Parathyroid adenoma (tissue), 2 donors: ENCODE results near the gene HECTD3.

Experiments used
- H2AFZ ChIP-seq: fragments of 300-600 bp; sonication (generic); one replicate; pipeline ENCODE4 v1.7.0; 2017; ENCODE audit warnings: antibody characterized with exemption, mild to moderate bottlenecking
- H3K27ac ChIP-seq: fragments of 300-600 bp; sonication (generic); one replicate; pipeline ENCODE4 v1.7.0; 2017
- H3K27me3 ChIP-seq: fragments of 300-600 bp; sonication (generic); one replicate; pipeline ENCODE4 v1.7.0; 2017; ENCODE audit warnings: low read length; ENCODE audit not compliant: control insufficient read depth, insufficient read depth
- H3K36me3 ChIP-seq: fragments of 300-600 bp; sonication (generic); one replicate; pipeline ENCODE4 v1.7.0; 2017; ENCODE audit warnings: low read length; ENCODE audit not compliant: control insufficient read depth, insufficient read depth
- H3K4me1 ChIP-seq: fragments of 300-600 bp; sonication (generic); one replicate; pipeline ENCODE4 v1.7.0; 2017; ENCODE audit warnings: control low read depth
- H3K4me2 ChIP-seq: fragments of 300-600 bp; sonication (generic); one replicate; pipeline ENCODE4 v1.7.0; 2017; ENCODE audit warnings: low read length
- H3K4me3 ChIP-seq: fragments of 300-600 bp; sonication (generic); one replicate; pipeline ENCODE4 v1.7.0; 2017; ENCODE audit warnings: low read depth, low read length
- H3K79me2 ChIP-seq: fragments of 300-600 bp; sonication (generic); one replicate; pipeline ENCODE4 v1.7.0; 2017; ENCODE audit warnings: control low read depth
- H3K9ac ChIP-seq: fragments of 300-600 bp; sonication (generic); one replicate; pipeline ENCODE4 v1.7.0; 2017; ENCODE audit warnings: mild to moderate bottlenecking
- H3K9me3 ChIP-seq: fragments of 300-600 bp; sonication (generic); one replicate; pipeline ENCODE4 v1.7.0; 2017; ENCODE audit warnings: low read length; ENCODE audit not compliant: control insufficient read depth
- TF ChIP-seq, protein P1 (sequence below): fragments of 300-600 bp; sonication (generic); IDR thresholded peaks from one replicate; pipeline ENCODE4 v1.7.0; 2017; ENCODE audit warnings: antibody characterized with exemption, mild to moderate bottlenecking
- donor health status: primary hyperparathyroidism.

Gene HECTD3

DNA sequence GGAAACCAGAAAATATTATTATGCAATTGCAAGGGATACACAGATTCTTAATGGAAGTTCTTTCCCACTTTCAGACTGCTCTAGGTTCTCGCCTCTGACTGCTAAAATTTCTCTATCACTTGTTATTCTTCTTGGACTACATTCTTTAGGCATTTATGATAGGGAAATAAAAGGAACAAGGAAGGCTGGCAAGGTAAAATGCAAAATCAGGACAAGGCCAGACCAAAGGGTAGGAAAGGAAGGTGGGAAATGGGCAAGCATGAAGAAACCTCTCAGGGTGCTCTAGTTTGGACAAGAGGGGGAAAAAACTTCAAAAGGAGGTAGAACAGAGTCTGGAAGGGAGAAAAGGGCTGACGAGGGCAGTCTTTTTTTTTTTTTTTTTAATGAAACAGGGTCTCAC lies 27.1 kb upstream of the HECTD3 start:
- no peak overlapping the region for H3K4me2 ChIP-seq
- no peak overlapping the region for H3K9ac ChIP-seq
- H2AFZ ChIP-seq: no peak overlapping the region
- H3K4me3 ChIP-seq: no peak overlapping the region
- no peaks in the 10 kb centered on the region for H3K36me3 ChIP-seq
- TF ChIP-seq, protein P1, sequence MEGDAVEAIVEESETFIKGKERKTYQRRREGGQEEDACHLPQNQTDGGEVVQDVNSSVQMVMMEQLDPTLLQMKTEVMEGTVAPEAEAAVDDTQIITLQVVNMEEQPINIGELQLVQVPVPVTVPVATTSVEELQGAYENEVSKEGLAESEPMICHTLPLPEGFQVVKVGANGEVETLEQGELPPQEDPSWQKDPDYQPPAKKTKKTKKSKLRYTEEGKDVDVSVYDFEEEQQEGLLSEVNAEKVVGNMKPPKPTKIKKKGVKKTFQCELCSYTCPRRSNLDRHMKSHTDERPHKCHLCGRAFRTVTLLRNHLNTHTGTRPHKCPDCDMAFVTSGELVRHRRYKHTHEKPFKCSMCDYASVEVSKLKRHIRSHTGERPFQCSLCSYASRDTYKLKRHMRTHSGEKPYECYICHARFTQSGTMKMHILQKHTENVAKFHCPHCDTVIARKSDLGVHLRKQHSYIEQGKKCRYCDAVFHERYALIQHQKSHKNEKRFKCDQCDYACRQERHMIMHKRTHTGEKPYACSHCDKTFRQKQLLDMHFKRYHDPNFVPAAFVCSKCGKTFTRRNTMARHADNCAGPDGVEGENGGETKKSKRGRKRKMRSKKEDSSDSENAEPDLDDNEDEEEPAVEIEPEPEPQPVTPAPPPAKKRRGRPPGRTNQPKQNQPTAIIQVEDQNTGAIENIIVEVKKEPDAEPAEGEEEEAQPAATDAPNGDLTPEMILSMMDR: no peak
- H3K79me2 ChIP-seq: no peaks in the 10 kb centered on the region
- peaks cover 3% of the 10 kb centered on the region for H3K4me1 ChIP-seq
- no peaks in the 10 kb centered on the region for H3K27me3 ChIP-seq
- no peak overlapping the region for H3K27ac ChIP-seq
- H3K9me3 ChIP-seq: no peaks in the 10 kb centered on the region

DNA sequence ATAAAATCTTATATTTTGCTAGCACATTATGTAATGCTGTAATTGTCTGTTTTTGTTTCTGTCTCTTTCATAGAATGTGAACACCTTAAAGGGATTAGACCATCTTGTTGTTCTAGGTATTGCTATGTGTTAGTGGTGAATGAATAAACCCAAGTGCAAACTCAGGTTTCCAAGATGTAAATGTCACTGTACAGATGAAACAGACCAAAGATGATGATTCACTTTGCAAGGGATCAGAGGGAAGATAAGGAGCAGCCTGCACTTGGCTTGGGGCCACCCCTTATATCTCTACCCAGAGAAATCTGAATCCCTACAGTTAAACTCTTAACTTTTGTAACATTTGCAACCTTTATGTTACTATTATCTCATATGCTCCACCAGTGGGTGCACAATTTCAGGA lies 26.3 kb upstream of the HECTD3 start:
- Histone ChIP-seq H3K4me1 (peaks cover 3% of the 10 kb centered on the region), H3K27ac (no peak overlapping the region), H2AFZ (no peak overlapping the region), H3K9ac (no peak overlapping the region), H3K27me3 (no peaks in the 10 kb centered on the region), H3K4me3 (no peak overlapping the region), H3K79me2 (no peaks in the 10 kb centered on the region), H3K36me3 (no peaks in the 10 kb centered on the region), H3K4me2 (no peak overlapping the region), H3K9me3 (no peaks in the 10 kb centered on the region)
- TF ChIP-seq, protein P1: no peak

DNA sequence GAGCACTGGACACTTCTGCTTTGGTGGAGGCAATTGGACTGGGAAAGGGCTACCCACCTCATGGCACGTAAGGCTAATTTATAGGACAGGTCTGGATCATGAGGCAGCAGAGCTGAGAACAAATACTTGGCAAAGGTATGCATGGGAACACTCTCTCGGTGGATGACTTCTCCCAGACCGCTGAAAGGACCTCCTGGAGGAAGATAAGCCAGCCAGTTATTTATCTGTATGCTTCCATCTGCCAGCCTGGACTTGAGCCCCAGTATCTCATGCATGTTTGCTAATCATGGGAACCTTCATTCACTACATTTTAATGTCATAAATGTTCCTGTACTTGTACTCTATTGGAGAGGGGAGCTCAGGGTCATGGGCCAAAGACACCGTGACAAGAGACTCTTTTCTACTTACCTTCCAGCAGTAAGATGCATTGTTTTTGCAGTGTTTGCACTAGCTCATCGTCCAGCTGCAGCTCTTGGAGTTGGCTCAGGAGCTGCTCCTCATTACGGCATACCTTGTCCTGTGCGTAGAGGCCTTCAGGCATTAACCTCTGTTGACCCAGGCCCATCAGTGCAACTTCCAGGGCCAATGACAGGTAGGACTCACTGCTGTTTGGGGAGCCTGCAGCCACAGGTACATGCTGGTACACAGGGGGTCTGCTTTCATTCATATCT lies 24.6 kb upstream of the HECTD3 start:
- TF ChIP-seq, protein P1: no peak
- Histone ChIP-seq H3K27ac (no peak overlapping the region), H3K4me1 (peaks cover 3% of the 10 kb centered on the region), H3K9me3 (no peaks in the 10 kb centered on the region), H3K9ac (no peak overlapping the region), H3K79me2 (no peaks in the 10 kb centered on the region), H3K27me3 (no peaks in the 10 kb centered on the region), H3K36me3 (no peaks in the 10 kb centered on the region), H2AFZ (no peak overlapping the region), H3K4me2 (no peak overlapping the region), H3K4me3 (no peak overlapping the region)

DNA sequence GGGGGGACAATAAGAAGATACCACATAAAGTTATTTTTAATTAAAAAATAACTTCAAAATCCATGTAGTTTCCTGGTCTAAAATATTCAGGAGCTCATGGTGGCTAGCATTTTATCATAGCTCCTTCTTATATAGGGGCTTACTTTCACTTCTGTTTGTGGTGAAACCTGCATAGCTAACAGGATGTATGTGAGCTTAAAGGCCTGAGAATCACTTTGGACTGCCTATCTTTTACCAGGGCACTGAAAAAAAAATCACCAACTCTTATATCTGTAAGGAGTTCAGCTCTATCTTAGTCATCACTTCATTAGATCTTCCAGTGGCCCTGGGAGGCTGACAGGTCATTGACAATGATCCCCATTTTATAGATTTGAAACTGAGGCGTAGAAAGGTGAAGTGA lies 22.2 kb upstream of the HECTD3 start:
- Histone ChIP-seq H3K27ac (no peak overlapping the region), H3K9me3 (no peaks in the 10 kb centered on the region), H3K27me3 (no peaks in the 10 kb centered on the region), H2AFZ (no peak overlapping the region), H3K36me3 (no peaks in the 10 kb centered on the region), H3K79me2 (no peaks in the 10 kb centered on the region), H3K4me3 (no peak overlapping the region), H3K4me1 (peaks cover 3% of the 10 kb centered on the region), H3K9ac (no peak overlapping the region), H3K4me2 (peak overlapping the region; percentile 37)
- TF ChIP-seq, protein P1: no peak

DNA sequence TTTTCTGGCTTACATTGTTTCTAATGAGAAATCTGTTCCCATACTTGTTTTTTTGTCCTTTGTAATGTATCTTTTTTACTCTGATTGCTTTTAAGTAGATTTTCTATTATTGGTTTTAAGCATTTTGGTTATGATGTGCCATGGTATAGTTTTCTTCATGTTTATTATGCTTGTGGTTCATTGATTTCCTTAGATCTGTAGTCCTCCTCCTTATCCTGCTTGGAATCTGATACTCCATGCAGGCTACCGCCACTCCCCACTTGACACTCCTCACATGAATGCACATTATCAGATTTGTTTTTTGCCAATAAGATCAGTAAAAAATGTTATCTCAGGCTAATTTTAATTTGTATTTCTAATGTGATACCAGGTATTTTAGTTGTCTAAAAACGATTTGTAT lies 21.7 kb upstream of the HECTD3 start:
- Histone ChIP-seq H3K36me3 (no peaks in the 10 kb centered on the region), H3K4me1 (peaks cover 3% of the 10 kb centered on the region), H3K79me2 (no peaks in the 10 kb centered on the region), H2AFZ (no peak overlapping the region), H3K9me3 (no peaks in the 10 kb centered on the region), H3K9ac (no peak overlapping the region), H3K27me3 (no peaks in the 10 kb centered on the region), H3K4me3 (no peak overlapping the region), H3K27ac (no peak overlapping the region), H3K4me2 (peak overlapping the region; percentile 37)
- TF ChIP-seq, protein P1: no peak
